Testis (tissue), 3 donors: ENCODE data around the gene TST. TPM values are rescaled to one million over a fixed set of nuclear protein-coding genes. Genes with fewer than 3 reads are reported as not detected.

ENCODE experiments used
- DNase-seq: peaks from one replicate; pipeline ENCODE4 v3.0.0-alpha.2; 2019
- H3K27ac ChIP-seq, 2 donors: fragments of 200-600 bp; sonication (generic); one replicate each; pipeline ENCODE4 v1.5.1; 2019
- H3K27me3 ChIP-seq: fragments of 200-600 bp; sonication (generic); one replicate; pipeline ENCODE4 v1.5.1; 2019
- H3K36me3 ChIP-seq: fragments of 200-600 bp; sonication (generic); one replicate; pipeline ENCODE4 v1.5.1; 2017; ENCODE audit warnings: low read depth; ENCODE audit errors: missing control alignments
- H3K4me1 ChIP-seq: fragments of 200-600 bp; sonication (generic); one replicate; pipeline ENCODE4 v1.5.1; 2019
- H3K4me3 ChIP-seq, 2 donors: fragments of 200-600 bp; sonication (generic); one replicate each; pipeline ENCODE4 v1.5.1; 2017 to 2019
- H3K9me3 ChIP-seq: fragments of 200-600 bp; sonication (generic); one replicate; pipeline ENCODE4 v1.5.1; 2017
- POLR2A ChIP-seq: fragments of 450-650 bp; IDR thresholded peaks from one replicate; pipeline ENCODE4 v1.6.1; 2017; ENCODE audit warnings: antibody characterized with exemption, mild to moderate bottlenecking, moderate library complexity
- WGBS, 2 donors: methylation state at CpG; one replicate each; pipeline ENCODE4 v1.1.5; 2018; 5-methylcytosine and 5-hydroxymethylcytosine counted together
- intact Hi-C: fragments of 100-400 bp; cut with DNase I; formaldehyde crosslinking; loops from one replicate; pipeline ENCODE4 v1.15.1; 2023; ENCODE audit warnings: low total_unique reads
- polyA plus RNA-seq: library from polyadenylated mRNA; stranded (reverse); fragments of 350-450 nt; fragmentation: Illumina TruSeq; extraction: RNeasy Lipid Tissue Mini Kit (QIAGEN cat#74804); gene quantifications from one replicate; pipeline ENCODE4 v1.2.3, GENCODE V29; 2014; ENCODE audit warnings: low read depth, low replicate concordance; ENCODE audit not compliant: insufficient read depth
- total RNA-seq, 2 donors: library from RNA; depleted of rRNA; stranded (reverse); fragments of >200 nt; gene quantifications; one replicate each; pipeline ENCODE4 v1.2.3, GENCODE V29; 2016
- TF ChIP-seq, protein P1 (sequence below), 3 experiments: fragments of 450-650 bp in 2 of 3; fragments of 200-600 bp in 1 of 3; sonication (generic) in 1 of 3; IDR thresholded peaks; one replicate each; pipeline ENCODE4 v1.5.1; 2016 to 2019; ENCODE audit warnings: antibody characterized with exemption in 3 of 3, mild to moderate bottlenecking in 2 of 3, moderate library complexity in 1 of 3

Gene TST
- total and polyA plus RNA-seq, 3 donors from 2014 or later: 18.0 to 20.9 (median 18.2) TPM

DNA sequence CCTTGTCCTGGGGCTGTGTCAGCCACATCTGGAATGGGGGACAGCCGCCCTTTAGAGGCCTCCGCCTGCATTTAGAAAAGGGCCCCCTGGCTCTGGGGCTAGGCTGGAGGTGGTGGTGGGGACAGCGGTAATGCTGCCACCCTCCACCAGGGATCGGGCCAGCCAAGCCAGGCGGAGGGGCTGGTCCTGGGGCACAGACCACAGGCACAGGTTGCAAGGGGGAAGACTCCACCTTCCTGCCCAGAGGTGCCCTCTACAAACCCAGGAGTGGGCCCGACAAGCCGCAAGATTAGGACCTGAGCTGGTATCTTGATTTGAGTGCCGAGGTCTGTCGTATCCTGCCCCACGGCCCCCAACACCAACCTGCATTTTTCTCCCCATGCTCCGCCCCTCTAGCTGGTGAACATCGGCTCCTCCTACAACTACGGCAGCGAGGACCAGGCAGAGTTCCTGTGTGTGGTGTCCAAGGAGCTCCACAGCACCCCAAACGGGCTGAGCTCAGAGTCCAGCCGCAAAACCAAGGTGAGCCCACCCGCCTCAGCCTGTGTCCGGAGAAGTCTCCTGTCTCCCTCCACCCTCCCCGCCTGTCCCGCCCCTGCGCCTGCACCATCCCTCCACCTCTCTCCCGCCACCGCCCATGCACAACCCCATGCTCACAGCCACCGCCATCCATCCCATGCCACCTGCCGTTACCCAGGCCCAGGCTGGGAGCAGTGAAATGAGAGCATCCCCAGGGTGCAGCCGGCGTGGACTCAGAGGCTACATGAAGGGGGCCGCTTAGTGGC, 39.9 kb upstream of the TST start:
- no peak for DNase-seq
- Histone ChIP-seq H3K4me1 (no peaks in the 10 kb centered on the region), H3K9me3 (no peaks in the 10 kb centered on the region), H3K36me3 (no peaks in the 10 kb centered on the region), H3K27ac (no peak overlapping the region), H3K4me3 (no peak overlapping the region), H3K27me3 (no peaks in the 10 kb centered on the region)
- WGBS, 2 donors: 92 to 95% methylated on average over 22 to 28 of the region's 28 CpGs
- TF ChIP-seq POLR2A: no peak
- TF ChIP-seq, protein P1, sequence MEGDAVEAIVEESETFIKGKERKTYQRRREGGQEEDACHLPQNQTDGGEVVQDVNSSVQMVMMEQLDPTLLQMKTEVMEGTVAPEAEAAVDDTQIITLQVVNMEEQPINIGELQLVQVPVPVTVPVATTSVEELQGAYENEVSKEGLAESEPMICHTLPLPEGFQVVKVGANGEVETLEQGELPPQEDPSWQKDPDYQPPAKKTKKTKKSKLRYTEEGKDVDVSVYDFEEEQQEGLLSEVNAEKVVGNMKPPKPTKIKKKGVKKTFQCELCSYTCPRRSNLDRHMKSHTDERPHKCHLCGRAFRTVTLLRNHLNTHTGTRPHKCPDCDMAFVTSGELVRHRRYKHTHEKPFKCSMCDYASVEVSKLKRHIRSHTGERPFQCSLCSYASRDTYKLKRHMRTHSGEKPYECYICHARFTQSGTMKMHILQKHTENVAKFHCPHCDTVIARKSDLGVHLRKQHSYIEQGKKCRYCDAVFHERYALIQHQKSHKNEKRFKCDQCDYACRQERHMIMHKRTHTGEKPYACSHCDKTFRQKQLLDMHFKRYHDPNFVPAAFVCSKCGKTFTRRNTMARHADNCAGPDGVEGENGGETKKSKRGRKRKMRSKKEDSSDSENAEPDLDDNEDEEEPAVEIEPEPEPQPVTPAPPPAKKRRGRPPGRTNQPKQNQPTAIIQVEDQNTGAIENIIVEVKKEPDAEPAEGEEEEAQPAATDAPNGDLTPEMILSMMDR (IDR thresholded peaks at IDR 0.05): no peak
- intact Hi-C loops: no loop called here

DNA sequence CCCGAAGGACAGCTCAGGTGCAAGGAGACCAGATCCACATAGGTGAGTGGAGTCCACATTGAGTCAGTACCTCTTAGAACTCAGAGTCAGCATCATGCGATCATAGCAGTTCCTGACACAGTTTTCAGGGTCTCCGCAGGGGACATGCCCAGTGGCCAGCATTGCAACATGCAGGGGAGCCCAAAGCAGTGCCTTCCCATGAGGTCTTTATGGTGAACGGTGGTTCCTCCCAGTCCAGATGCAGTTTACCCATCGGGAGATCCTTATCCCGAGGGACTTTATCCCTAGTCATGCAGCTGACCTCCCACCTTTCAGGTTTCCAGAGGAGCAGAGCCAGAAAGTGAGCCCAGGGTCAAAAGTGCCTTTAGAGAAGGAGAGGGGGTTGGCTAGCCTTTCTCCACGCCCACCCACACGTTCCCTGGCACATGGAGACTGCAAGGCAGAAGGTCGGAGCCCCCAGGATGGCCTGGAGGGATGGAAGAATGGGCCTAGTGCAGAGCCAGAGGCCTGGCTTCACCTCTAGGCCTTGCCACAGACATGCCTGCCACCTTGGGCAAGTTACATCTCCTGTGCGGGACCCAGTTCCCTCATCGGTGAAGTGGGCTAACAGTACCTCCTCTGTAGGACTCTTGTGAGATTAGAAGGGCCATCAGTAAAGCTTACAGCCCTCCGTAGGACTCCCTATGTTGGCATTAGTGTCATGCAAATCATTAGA, 38.7 kb upstream of the TST start:
- WGBS, 2 donors: 91 to 92% methylated on average over 7 to 12 of the region's 12 CpGs
- intact Hi-C loops: no loop called here

GRCh38 chr22:37057226-37057625, 38.0 kb upstream of the TST start:
- H3K36me3 ChIP-seq: no peaks in the 10 kb centered on the region
- H3K27me3 ChIP-seq: no peaks in the 10 kb centered on the region
- TF ChIP-seq POLR2A: no peak
- TF ChIP-seq, protein P1 (IDR thresholded peaks at IDR 0.05): no peak
- H3K4me1 ChIP-seq: peaks cover 5% of the 10 kb centered on the region
- DNase-seq: no peak
- no peak overlapping the region for H3K27ac ChIP-seq
- no peaks in the 10 kb centered on the region for H3K9me3 ChIP-seq
- H3K4me3 ChIP-seq: no peak overlapping the region
- intact Hi-C loops: no loop called here
- 82 to 87% methylated on average over 6 to 9 of the region's 9 CpGs for WGBS, 2 donors

More for the DNA sequence above, 38.7 kb upstream of the TST start:
- H3K4me3 ChIP-seq: no peak overlapping the region
- no peaks in the 10 kb centered on the region for H3K36me3 ChIP-seq
- H3K9me3 ChIP-seq: no peaks in the 10 kb centered on the region
- H3K4me1 ChIP-seq: no peaks in the 10 kb centered on the region
- no peak for TF ChIP-seq POLR2A
- TF ChIP-seq, protein P1 (IDR thresholded peaks at IDR 0.05): no peak
- DNase-seq: no peak
- H3K27me3 ChIP-seq: no peaks in the 10 kb centered on the region
- no peak overlapping the region for H3K27ac ChIP-seq

DNA sequence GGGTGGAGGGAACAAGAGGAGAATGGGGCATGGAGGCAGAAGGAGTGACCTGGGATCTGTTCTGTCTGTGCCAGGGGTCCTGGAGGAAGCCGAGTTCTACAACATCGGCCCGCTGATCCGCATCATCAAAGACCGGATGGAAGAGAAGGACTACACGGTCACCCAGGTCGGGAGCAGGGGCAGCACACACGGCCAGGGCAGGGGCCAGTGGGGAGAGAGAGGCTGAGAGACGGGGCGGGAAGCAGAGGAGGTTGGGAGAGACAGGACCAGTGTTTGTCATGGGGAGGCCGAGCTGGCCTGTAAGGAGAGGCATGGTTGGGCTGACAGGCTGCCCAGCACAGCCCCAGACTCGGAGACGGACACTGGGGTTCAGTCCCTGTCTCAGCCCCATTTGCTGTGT, 37.0 kb upstream of the TST start:
- Histone ChIP-seq H3K4me1 (peaks cover 6% of the 10 kb centered on the region), H3K27ac (no peak overlapping the region), H3K4me3 (no peak overlapping the region), H3K27me3 (no peaks in the 10 kb centered on the region), H3K36me3 (no peaks in the 10 kb centered on the region), H3K9me3 (no peaks in the 10 kb centered on the region)
- no peak for TF ChIP-seq POLR2A
- TF ChIP-seq, protein P1 (IDR thresholded peaks at IDR 0.05): no peak
- DNase-seq: no peak
- WGBS, 2 donors: 88 to 97% methylated on average over 13 of the region's 13 CpGs
- intact Hi-C loops: no loop called here
